K562 (cell line): ENCODE measurements around the gene SOX12. TPM values are rescaled to one million over a fixed set of nuclear protein-coding genes. Genes with fewer than 3 reads are reported as not detected.
A peak's percentile ranks its signal among the peaks of the same experiment; 100 is the strongest.

ENCODE experiments used
- ATAC-seq: fragments of 200-7000 bp; cut with Tn5 transposase; 3 replicates; pipeline ENCODE4 v1.9.1; 2020; ENCODE audit warnings: moderate library complexity
- BruUV-seq: library from RNA; stranded (reverse); fragments of 400-500 nt; replicated peaks from 2 replicates; lab custom pipeline; 2021; lab: Mats Ljungman, UMichigan
- CTCF ChIA-PET: fragments of 300-600 bp; formaldehyde crosslinking; extraction: SDS; loops from one replicate; lab custom pipeline; 2021; ENCODE audit warnings: low intra/inter-chr PET ratio; lab: Yijun Ruan, JAX
- POLR2A ChIA-PET: fragments of 300-600, 350-650 bp; sonication (Branson Sonifier 250); formaldehyde crosslinking; extraction: SDS; loops from one replicate; lab custom pipeline; 2021; ENCODE audit warnings: antibody characterized with exemption, inconsistent platforms; lab: Yijun Ruan, JAX
- DNase-seq, 4 experiments: peaks; one replicate each; pipeline versions ENCODE4 v3.0.0 to v3.0.0-alpha.2; 2011 to 2018; ENCODE audit warnings: low spot score in 3 of 4, mixed read lengths in 3 of 4; ENCODE audit errors: extremely low read depth in 1 of 4
- FAIRE-seq: peaks from 2 replicates; lab custom pipeline; 2011; peaks lifted over from hg19 to GRCh38; lab: Jason Lieb, UNC
- H2AFZ ChIP-seq: 2 replicates; pipeline ENCODE4 v1.6.0; 2011; ENCODE audit warnings: low read depth, low read length, control low read depth, inconsistent platforms
- H3K27ac ChIP-seq: fragments of 200-600 bp; 3 replicates; pipeline ENCODE4 v1.8.0; 2011; ENCODE audit warnings: low read depth, mild to moderate bottlenecking, control low read depth, inconsistent platforms, low read length, moderate library complexity, mixed read lengths; ENCODE audit errors: extremely low read depth
- H3K27me3 ChIP-seq, 2 experiments: fragments of 300-600 bp in 1 of 2; 2 replicates in 1 of 2; 3 replicates in 1 of 2; pipeline versions ENCODE4 v1.6.0 to v1.8.0; 2011; ENCODE audit warnings: inconsistent platforms in 2 of 2, low read length in 2 of 2, mild to moderate bottlenecking in 1 of 2, mixed read lengths in 1 of 2, moderate library complexity in 1 of 2; ENCODE audit not compliant: control insufficient read depth in 2 of 2, insufficient read depth in 2 of 2
- H3K36me3 ChIP-seq: fragments of 300-600 bp; 3 replicates; pipeline ENCODE4 v1.8.0; 2011; ENCODE audit warnings: mild to moderate bottlenecking, low read length, inconsistent platforms; ENCODE audit not compliant: control insufficient read depth, insufficient read depth
- H3K4me1 ChIP-seq, 2 experiments: fragments of 200-600 bp in 1 of 2; replicated peaks in 1 of 2; 2 replicates in 1 of 2; 3 replicates in 1 of 2; pipeline versions ENCODE4 v1.5.1 to v1.8.0; 2011; ENCODE audit warnings: inconsistent platforms in 2 of 2, low read length in 2 of 2, mild to moderate bottlenecking in 1 of 2, mixed read lengths in 1 of 2, moderate library complexity in 1 of 2; ENCODE audit not compliant: control insufficient read depth in 2 of 2, insufficient read depth in 2 of 2
- H3K4me2 ChIP-seq: 2 replicates; pipeline ENCODE4 v1.6.1; 2011; ENCODE audit warnings: low read length, control low read depth, inconsistent platforms, mixed read lengths; ENCODE audit not compliant: insufficient read depth
- H3K4me3 ChIP-seq: fragments of 200-600 bp; sonication (generic), shearing (Covaris generic); 2 replicates; pipeline ENCODE4 v1.5.1; 2016; ENCODE audit warnings: control low read depth, inconsistent platforms
- H3K79me2 ChIP-seq: fragments of 200-600 bp; 3 replicates; pipeline ENCODE4 v1.8.0; 2011; ENCODE audit warnings: low read length, inconsistent platforms; ENCODE audit not compliant: control insufficient read depth, insufficient read depth
- H3K9ac ChIP-seq, 2 experiments: 2 replicates each; pipeline versions ENCODE4 v1.6.0 to v1.6.1; 2011; ENCODE audit warnings: low read depth in 2 of 2, low read length in 2 of 2, control low read depth in 1 of 2, inconsistent platforms in 1 of 2, mild to moderate bottlenecking in 1 of 2, mixed read lengths in 1 of 2; ENCODE audit not compliant: insufficient read depth in 1 of 2
- H3K9me1 ChIP-seq: one replicate; pipeline ENCODE4 v1.6.0; 2011; ENCODE audit warnings: inconsistent platforms, mild to moderate bottlenecking, low read length, moderate library complexity; ENCODE audit not compliant: control insufficient read depth, insufficient read depth
- H3K9me3 ChIP-seq: replicated peaks from 2 replicates; pipeline ENCODE4 v1.5.1; 2011; ENCODE audit warnings: low read depth, low read length, inconsistent platforms; ENCODE audit not compliant: control insufficient read depth, insufficient read depth
- H4K20me1 ChIP-seq: replicated peaks from 2 replicates; pipeline ENCODE4 v1.6.1; 2011; ENCODE audit warnings: low read length, inconsistent platforms, mixed read lengths; ENCODE audit not compliant: control insufficient read depth, insufficient read depth
- ATF7 ChIP-seq: fragments of 450-650 bp; IDR thresholded peaks from 2 replicates; pipeline ENCODE4 v1.7.1; 2014; ENCODE audit warnings: mild to moderate bottlenecking, moderate library complexity
- BACH1 ChIP-seq: fragments of 200-800 bp; sonication (Bioruptor generic); IDR thresholded peaks from 2 replicates; pipeline ENCODE4 v1.6.1; 2016; ENCODE audit warnings: missing genetic modification characterization, missing compliant biosample characterization
- FOXJ2 ChIP-seq: fragments of 200-800 bp; sonication (Bioruptor generic); IDR thresholded peaks from 2 replicates; pipeline ENCODE4 v1.6.1; 2016; ENCODE audit warnings: missing genetic modification characterization, missing compliant biosample characterization
- IRF2 ChIP-seq: sonication (generic); formaldehyde crosslinking; IDR thresholded peaks from 2 replicates; pipeline ENCODE4 v1.8.1; 2022; ENCODE audit warnings: mild to moderate bottlenecking, missing genetic modification reagents
- MAZ ChIP-seq, 2 experiments: fragments of 450-650 bp in 1 of 2; sonication (generic) in 1 of 2; formaldehyde crosslinking; IDR thresholded peaks in 1 of 2; conservative IDR thresholded peaks in 1 of 2; 2 replicates each; pipeline versions ENCODE4 v1.4.0 to v1.5.0; 2020; ENCODE audit warnings: mild to moderate bottlenecking in 1 of 2, missing genetic modification reagents in 1 of 2
- PHB2 ChIP-seq: fragments of 450-650 bp; IDR thresholded peaks from 2 replicates; pipeline ENCODE4 v1.6.1; 2017; ENCODE audit warnings: low read depth
- POLR2AphosphoS2 ChIP-seq: IDR thresholded peaks from 2 replicates; pipeline ENCODE4 v1.6.1; 2012; ENCODE audit warnings: low read length, improper control_type of control experiment
- RFX7 ChIP-seq: fragments of 250-450 bp; sonication (Bioruptor Pico); IDR thresholded peaks from 2 replicates; pipeline ENCODE4 v1.5.1; 2021; ENCODE audit warnings: mild to moderate bottlenecking
- SP1 ChIP-seq: sonication (generic); formaldehyde crosslinking; IDR thresholded peaks from 2 replicates; pipeline ENCODE4 v1.8.1; 2022; ENCODE audit warnings: mild to moderate bottlenecking, missing genetic modification reagents
- SPI1 ChIP-seq: IDR thresholded peaks from 2 replicates; pipeline ENCODE4 v1.6.1; 2011; ENCODE audit warnings: low read depth, low read length, control low read depth, borderline replicate concordance
- ZKSCAN1 ChIP-seq: fragments of 150-350 bp; IDR thresholded peaks from 2 replicates; pipeline ENCODE4 v1.6.1; 2016; ENCODE audit warnings: low read depth, low read length
- WGBS: fragments of 100-300 bp; shearing (Covaris generic); methylation state at CpG from one replicate; pipeline ENCODE4 v1.1.6; 2016; ENCODE audit warnings: low coverage, mixed read lengths; ENCODE audit not compliant: insufficient coverage; ENCODE audit errors: missing lambda C conversion rate; 5-methylcytosine and 5-hydroxymethylcytosine counted together
- in situ Hi-C: fragments of 300-500 bp; cut with MboI; formaldehyde crosslinking; loops from 4 replicates; pipeline ENCODE4 v1.15.0; 2018; ENCODE audit warnings: inconsistent platforms, mixed read lengths
- intact Hi-C: fragments of 100-400 bp; cut with micrococcal nuclease; formaldehyde crosslinking; loops from 2 replicates; pipeline ENCODE4 v1.14.2; 2022
- polyA plus RNA-seq, 8 experiments: library from polyadenylated mRNA; depleted of rRNA in 4 of 8; stranded (reverse) in 5 of 8; unstranded in 3 of 8; fragments of >200 nt; fragmentation: Nextera tagmentation in 2 of 8; fragmentation: Illumina TruSeq in 1 of 8; extraction: Ambion mirVana in 2 of 8; extraction: Trizol in 1 of 8; gene quantifications; 2 replicates each; pipeline versions ENCODE4 v1.2.1 to v1.2.3, GENCODE V29; 2011 to 2014; ENCODE audit warnings: inconsistent platforms in 1 of 8, missing spikeins in 1 of 8
- total RNA-seq, 7 experiments: library from RNA; depleted of rRNA in 6 of 7; stranded (reverse); fragments of >200 nt in 6 of 7; fragmentation: Illumina TruSeq in 2 of 7; extraction: Trizol in 2 of 7; gene quantifications; 2 replicates each; pipeline versions ENCODE4 v1.2.1 to v1.2.3, GENCODE V29; 2011 to 2021; ENCODE audit warnings: low replicate concordance in 1 of 7
- TF ChIP-seq, protein P1 (sequence below), 3 experiments: IDR thresholded peaks in 2 of 3; conservative IDR thresholded peaks in 1 of 3; 2 replicates each; pipeline ENCODE4 v1.5.1; 2011 to 2012; ENCODE audit warnings: low read length in 3 of 3, mild to moderate bottlenecking in 3 of 3, control low read depth in 2 of 3, improper control_type of control experiment in 1 of 3, inconsistent platforms in 1 of 3, low read depth in 1 of 3, mixed read lengths in 1 of 3, moderate library complexity in 1 of 3; ENCODE audit not compliant: insufficient read depth in 2 of 3
- TF ChIP-seq, protein P2 (sequence below): fragments of 450-650 bp; IDR thresholded peaks from 2 replicates; pipeline ENCODE4 v1.6.1; 2016; ENCODE audit warnings: missing biosample characterization, missing genetic modification characterization
- TF ChIP-seq, protein P3 (sequence below): fragments of 250-450 bp; sonication (Bioruptor Pico); IDR thresholded peaks from 2 replicates; pipeline ENCODE4 v1.5.1; 2021; ENCODE audit warnings: mild to moderate bottlenecking
- TF ChIP-seq, protein P4 (sequence below): fragments of 250-450 bp; sonication (Bioruptor Pico); IDR thresholded peaks from 2 replicates; pipeline ENCODE4 v1.8.0; 2022; ENCODE audit warnings: moderate library complexity, mild to moderate bottlenecking, inconsistent platforms

SOX12 gene
- total and polyA plus RNA-seq, 9 of the 15 experiments (the other 6 are each of a cell fraction or from before 2014, with no cell fraction given) = 0.42 to 26.3 (median 2.6) TPM

DNA sequence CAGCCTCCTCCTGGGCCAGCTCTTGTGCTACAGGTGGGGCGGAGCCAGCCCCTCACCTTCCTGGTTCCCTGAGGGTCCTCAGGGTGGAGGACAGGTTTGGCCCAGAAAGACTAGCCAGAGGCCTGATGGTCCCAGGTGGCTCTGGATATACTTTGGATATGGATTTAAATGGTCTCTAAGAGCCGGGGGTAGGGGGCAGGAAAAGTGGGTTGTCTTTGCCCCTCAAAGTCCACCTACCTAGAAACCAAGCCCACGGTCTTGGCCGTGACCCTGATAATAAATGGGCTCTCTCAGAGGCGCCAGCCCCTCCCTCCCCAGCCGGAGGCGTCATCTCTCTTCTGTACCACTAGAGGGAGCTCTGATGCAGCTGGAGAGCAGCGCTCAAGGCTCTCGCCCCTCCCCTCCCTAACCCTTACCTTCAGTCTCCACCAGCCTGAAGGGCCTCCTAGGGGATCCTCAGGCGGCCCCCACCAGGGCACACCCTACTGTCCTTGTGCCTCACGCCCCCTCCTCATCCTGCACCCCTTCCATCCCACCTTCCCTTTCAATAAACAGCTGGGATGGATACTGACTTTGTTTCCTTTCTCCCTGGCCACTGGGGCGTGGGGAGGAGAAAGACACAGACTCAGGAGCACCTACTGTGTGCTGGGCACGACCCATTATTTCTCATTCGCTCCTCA, 29.1 kb downstream of the SOX12 start:
- no peaks in the 10 kb centered on the region for H4K20me1 ChIP-seq
- ATAC-seq = peak; percentile 95
- POLR2A ChIA-PET = interaction anchor here (0.5 to 2.1 kb wide), 6 partner anchors 8 to 80 kb away, joined by 3 to 8 read pairs (median 3); no protein-coding TSS in a partner anchor
- intact Hi-C loops = loop anchor here (1.0 to 10.0 kb wide), 6 partner anchors 26 to 290 kb away; partner anchors contain the start of genes CSNK2A1 and TRIB3
- peaks cover 8% of the 10 kb centered on the region; the same call in 1 of the 3 replicates for H3K36me3 ChIP-seq
- H3K4me1 ChIP-seq = peaks cover 6 to 12% of the 10 kb centered on the region in 2 experiments; a peak in 4 of 5 replicates
- FAIRE-seq = peak; percentile 89
- DNase-seq = peak; percentile 81 to 87 (median 84)
- H3K79me2 ChIP-seq = no peaks in the 10 kb centered on the region
- H3K27me3 ChIP-seq = no peaks in the 10 kb centered on the region
- peak overlapping the region; percentile 63; the same call in 1 of the 2 replicates for H2AFZ ChIP-seq
- WGBS = 20% methylated on average over 5 of the region's 14 CpGs
- peak overlapping the region; percentile 10 to 41; a peak in 2 of 4 replicates for H3K9ac ChIP-seq
- H3K9me1 ChIP-seq = no peaks in the 10 kb centered on the region
- in situ Hi-C loops = loop anchor here (5.0 kb wide), 3 partner anchors 38 to 373 kb away; no protein-coding TSS in a partner anchor
- H3K4me3 ChIP-seq = no peak overlapping the region
- H3K4me2 ChIP-seq = no peak overlapping the region
- TSS peak; percentile 20 for BruUV-seq
- peak overlapping the region; percentile 33; the same call in 1 of the 3 replicates for H3K27ac ChIP-seq
- no peaks in the 10 kb centered on the region for H3K9me3 ChIP-seq
- CTCF ChIA-PET = interaction anchor here (0.5 to 3.9 kb wide), 6 partner anchors 78 to 855 kb away, joined by 3 to 27 read pairs (median 6); no protein-coding TSS in a partner anchor
- TF ChIP-seq ZKSCAN1 (peak; percentile 98), SPI1 (no peak), MAZ (CRISPR knock-in tag; conservative IDR thresholded peaks at IDR 0.05 in 1 of 2, IDR thresholded peaks at IDR 0.05 in 1 of 2) (peak; percentile 94 to 100), ATF7 (peak; percentile 21; the same call in 1 of the 2 replicates), IRF2 (CRISPR knock-in tag) (no peak), SP1 (CRISPR knock-in tag) (peak; percentile 77), RFX7 (CRISPR knock-in tag) (no peak), BACH1 (tag) (peak; percentile 27; the same call in 1 of the 2 replicates), POLR2AphosphoS2 (peak; percentile 52; the same call in 1 of the 2 replicates), FOXJ2 (tag) (no peak), PHB2 (no peak)
- TF ChIP-seq, protein P1, sequence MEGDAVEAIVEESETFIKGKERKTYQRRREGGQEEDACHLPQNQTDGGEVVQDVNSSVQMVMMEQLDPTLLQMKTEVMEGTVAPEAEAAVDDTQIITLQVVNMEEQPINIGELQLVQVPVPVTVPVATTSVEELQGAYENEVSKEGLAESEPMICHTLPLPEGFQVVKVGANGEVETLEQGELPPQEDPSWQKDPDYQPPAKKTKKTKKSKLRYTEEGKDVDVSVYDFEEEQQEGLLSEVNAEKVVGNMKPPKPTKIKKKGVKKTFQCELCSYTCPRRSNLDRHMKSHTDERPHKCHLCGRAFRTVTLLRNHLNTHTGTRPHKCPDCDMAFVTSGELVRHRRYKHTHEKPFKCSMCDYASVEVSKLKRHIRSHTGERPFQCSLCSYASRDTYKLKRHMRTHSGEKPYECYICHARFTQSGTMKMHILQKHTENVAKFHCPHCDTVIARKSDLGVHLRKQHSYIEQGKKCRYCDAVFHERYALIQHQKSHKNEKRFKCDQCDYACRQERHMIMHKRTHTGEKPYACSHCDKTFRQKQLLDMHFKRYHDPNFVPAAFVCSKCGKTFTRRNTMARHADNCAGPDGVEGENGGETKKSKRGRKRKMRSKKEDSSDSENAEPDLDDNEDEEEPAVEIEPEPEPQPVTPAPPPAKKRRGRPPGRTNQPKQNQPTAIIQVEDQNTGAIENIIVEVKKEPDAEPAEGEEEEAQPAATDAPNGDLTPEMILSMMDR (IDR thresholded peaks at IDR 0.05 in 2 of 3, conservative IDR thresholded peaks at IDR 0.05 in 1 of 3; ENCODE audit: insufficient read depth in 2 of 3, low read depth in 1 of 3, low read length in 3 of 3) = peak; percentile 88 to 93 (median 92)
- TF ChIP-seq, protein P2, sequence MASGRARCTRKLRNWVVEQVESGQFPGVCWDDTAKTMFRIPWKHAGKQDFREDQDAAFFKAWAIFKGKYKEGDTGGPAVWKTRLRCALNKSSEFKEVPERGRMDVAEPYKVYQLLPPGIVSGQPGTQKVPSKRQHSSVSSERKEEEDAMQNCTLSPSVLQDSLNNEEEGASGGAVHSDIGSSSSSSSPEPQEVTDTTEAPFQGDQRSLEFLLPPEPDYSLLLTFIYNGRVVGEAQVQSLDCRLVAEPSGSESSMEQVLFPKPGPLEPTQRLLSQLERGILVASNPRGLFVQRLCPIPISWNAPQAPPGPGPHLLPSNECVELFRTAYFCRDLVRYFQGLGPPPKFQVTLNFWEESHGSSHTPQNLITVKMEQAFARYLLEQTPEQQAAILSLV (tag) = 0 out of 2 replicates have a peak, but pooled peaks have one; percentile 18
- TF ChIP-seq, protein P3, sequence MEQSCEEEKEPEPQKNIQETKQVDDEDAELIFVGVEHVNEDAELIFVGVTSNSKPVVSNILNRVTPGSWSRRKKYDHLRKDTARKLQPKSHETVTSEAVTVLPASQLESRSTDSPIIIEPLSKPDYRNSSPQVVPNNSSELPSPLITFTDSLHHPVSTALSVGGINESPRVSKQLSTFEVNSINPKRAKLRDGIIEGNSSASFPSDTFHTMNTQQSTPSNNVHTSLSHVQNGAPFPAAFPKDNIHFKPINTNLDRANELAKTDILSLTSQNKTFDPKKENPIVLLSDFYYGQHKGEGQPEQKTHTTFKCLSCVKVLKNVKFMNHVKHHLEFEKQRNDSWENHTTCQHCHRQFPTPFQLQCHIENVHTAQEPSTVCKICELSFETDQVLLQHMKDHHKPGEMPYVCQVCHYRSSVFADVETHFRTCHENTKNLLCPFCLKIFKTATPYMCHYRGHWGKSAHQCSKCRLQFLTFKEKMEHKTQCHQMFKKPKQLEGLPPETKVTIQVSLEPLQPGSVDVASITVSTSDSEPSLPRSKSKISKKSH (CRISPR knock-in tag) = no peak
- TF ChIP-seq, protein P4, sequence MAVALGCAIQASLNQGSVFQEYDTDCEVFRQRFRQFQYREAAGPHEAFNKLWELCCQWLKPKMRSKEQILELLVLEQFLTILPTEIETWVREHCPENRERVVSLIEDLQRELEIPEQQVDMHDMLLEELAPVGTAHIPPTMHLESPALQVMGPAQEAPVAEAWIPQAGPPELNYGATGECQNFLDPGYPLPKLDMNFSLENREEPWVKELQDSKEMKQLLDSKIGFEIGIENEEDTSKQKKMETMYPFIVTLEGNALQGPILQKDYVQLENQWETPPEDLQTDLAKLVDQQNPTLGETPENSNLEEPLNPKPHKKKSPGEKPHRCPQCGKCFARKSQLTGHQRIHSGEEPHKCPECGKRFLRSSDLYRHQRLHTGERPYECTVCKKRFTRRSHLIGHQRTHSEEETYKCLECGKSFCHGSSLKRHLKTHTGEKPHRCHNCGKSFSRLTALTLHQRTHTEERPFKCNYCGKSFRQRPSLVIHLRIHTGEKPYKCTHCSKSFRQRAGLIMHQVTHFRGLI (CRISPR knock-in tag) = 0 out of 2 replicates have a peak, but pooled peaks have one; percentile 47
